HCT116 (cell line): ENCODE results near the gene SPEN. TPM values are rescaled to one million over a fixed set of nuclear protein-coding genes. Genes with fewer than 3 reads are reported as not detected.

ENCODE experiments used
- ATAC-seq: fragments of 200-7000 bp; cut with Tn5 transposase; 2 replicates; pipeline ENCODE4 v1.9.1; 2020; ENCODE audit warnings: mild to moderate bottlenecking, moderate library complexity
- BruUV-seq: library from RNA; stranded (reverse); fragments of 400-500 nt; replicated peaks from 2 replicates; lab custom pipeline; 2021; lab: Mats Ljungman, UMichigan
- CTCF ChIA-PET: fragments of 300-600 bp; sonication (Branson Sonifier 250); formaldehyde crosslinking; loops from one replicate; lab custom pipeline; 2021; ENCODE audit warnings: antibody characterized with exemption; lab: Charles Lee
- POLR2A ChIA-PET: fragments of 300-600, 350-600 bp; sonication (Branson Sonifier 250); formaldehyde crosslinking; loops from one replicate; lab custom pipeline; 2021; ENCODE audit warnings: antibody characterized with exemption; lab: Charles Lee
- RAD21 ChIA-PET, 2 experiments: fragments of 300-600 bp; sonication (Branson Sonifier 250); formaldehyde crosslinking; loops; one replicate each; lab custom pipeline; 2023; ENCODE audit warnings: low total read pairs in 2 of 2; ENCODE audit not compliant: uncharacterized antibody in 2 of 2, unreplicated experiment in 2 of 2, low non-redundant PET in 1 of 2; lab: Charles Lee
- DNase-seq: peaks from one replicate; pipeline ENCODE4 v3.0.0-alpha.2; 2010; ENCODE audit warnings: low read depth, low spot score
- H2AFZ ChIP-seq: fragments of 200-600 bp; shearing (Covaris generic), sonication (generic); 2 replicates; pipeline ENCODE4 v1.6.1; 2017; ENCODE audit warnings: low read depth, mixed run types, mixed read lengths, antibody characterized with exemption, low read length; ENCODE audit not compliant: poor library complexity, severe bottlenecking
- H3K27ac ChIP-seq: 2 replicates; pipeline ENCODE4 v1.5.1; 2012; ENCODE audit warnings: low read depth, low read length
- H3K27me3 ChIP-seq: fragments of 200-600 bp; sonication (generic); 2 replicates; pipeline ENCODE4 v1.6.1; 2016; ENCODE audit warnings: mixed run types, low read length, mixed read lengths; ENCODE audit not compliant: insufficient read depth
- H3K36me3 ChIP-seq, 2 experiments: fragments of 200-500 bp in 1 of 2; fragments of 200-600 bp in 1 of 2; sonication (Bioruptor generic) in 1 of 2; sonication (generic) in 1 of 2; 2 replicates each; pipeline versions ENCODE4 v1.5.1 to v1.6.1; 2014 to 2016; ENCODE audit warnings: low read length in 2 of 2, inconsistent platforms in 1 of 2, mixed read lengths in 1 of 2, mixed run types in 1 of 2; ENCODE audit not compliant: insufficient read depth in 2 of 2, control insufficient read depth in 1 of 2
- H3K4me1 ChIP-seq, 2 experiments: fragments of 200-600 bp in 1 of 2; sonication (generic) in 1 of 2; 2 replicates each; pipeline versions ENCODE4 v1.5.1 to v1.6.1; 2012 to 2017; ENCODE audit warnings: low read length in 2 of 2, inconsistent platforms in 1 of 2, mild to moderate bottlenecking in 1 of 2, mixed read lengths in 1 of 2, mixed run types in 1 of 2, moderate library complexity in 1 of 2; ENCODE audit not compliant: insufficient read depth in 2 of 2, control insufficient read depth in 1 of 2
- H3K4me2 ChIP-seq: fragments of 200-600 bp; sonication (generic); 2 replicates; pipeline ENCODE4 v1.6.1; 2017; ENCODE audit warnings: mixed run types, low read length, mixed read lengths
- H3K4me3 ChIP-seq, 2 experiments: fragments of 200-600 bp in 1 of 2; sonication (generic) in 1 of 2; replicated peaks in 1 of 2; 2 replicates each; pipeline ENCODE4 v1.5.1; 2011 to 2016; ENCODE audit warnings: low read length in 2 of 2, control low read depth in 1 of 2, low read depth in 1 of 2, mild to moderate bottlenecking in 1 of 2, mixed read lengths in 1 of 2, mixed run types in 1 of 2
- H3K79me2 ChIP-seq: fragments of 200-600 bp; sonication (generic); 2 replicates; pipeline ENCODE4 v1.6.1; 2017; ENCODE audit warnings: mild to moderate bottlenecking, mixed run types, low read length, moderate library complexity, mixed read lengths; ENCODE audit not compliant: insufficient read depth
- H3K9ac ChIP-seq: fragments of 200-600 bp; sonication (generic); 2 replicates; pipeline ENCODE4 v1.6.1; 2016; ENCODE audit warnings: low read length, mixed read lengths
- H3K9me2 ChIP-seq: fragments of 200-600 bp; sonication (generic), shearing (Covaris generic); 2 replicates; pipeline ENCODE4 v1.6.1; 2017; ENCODE audit warnings: mixed run types, mild to moderate bottlenecking, moderate library complexity; ENCODE audit not compliant: insufficient read depth
- H3K9me3 ChIP-seq, 2 experiments: fragments of 200-500 bp in 1 of 2; fragments of 200-600 bp in 1 of 2; sonication (Bioruptor generic) in 1 of 2; sonication (generic) in 1 of 2; 2 replicates each; pipeline ENCODE4 v1.6.1; 2014 to 2017; ENCODE audit warnings: low read length in 2 of 2, mixed read lengths in 2 of 2, inconsistent platforms in 1 of 2, low read depth in 1 of 2, mild to moderate bottlenecking in 1 of 2, mixed run types in 1 of 2, moderate library complexity in 1 of 2; ENCODE audit not compliant: control insufficient read depth in 1 of 2, insufficient read depth in 1 of 2
- H4K20me1 ChIP-seq: fragments of 200-600 bp; sonication (generic), shearing (Covaris generic); 2 replicates; pipeline ENCODE4 v1.6.1; 2017; ENCODE audit warnings: mixed run types, mild to moderate bottlenecking, moderate library complexity; ENCODE audit not compliant: insufficient read depth
- ATF3 ChIP-seq: IDR thresholded peaks from 2 replicates; pipeline ENCODE4 v1.6.1; 2012
- CEBPB ChIP-seq: IDR thresholded peaks from 2 replicates; pipeline ENCODE4 v1.6.1; 2012; ENCODE audit warnings: low read depth
- ELF1 ChIP-seq: IDR thresholded peaks from 2 replicates; pipeline ENCODE4 v1.6.1; 2012; ENCODE audit warnings: low read depth, borderline replicate concordance
- EZH2 ChIP-seq: fragments of 200-600 bp; sonication (generic); IDR thresholded peaks from 2 replicates; pipeline ENCODE4 v1.6.1; 2017; ENCODE audit warnings: antibody characterized with exemption, mixed run types
- EZH2phosphoT487 ChIP-seq: fragments of 200-600 bp; IDR thresholded peaks from 2 replicates; pipeline ENCODE4 v1.6.1; 2018; ENCODE audit warnings: antibody characterized with exemption, borderline replicate concordance
- JUND ChIP-seq: IDR thresholded peaks from 2 replicates; pipeline ENCODE4 v1.6.1; 2012
- MAX ChIP-seq: IDR thresholded peaks from 2 replicates; pipeline ENCODE4 v1.6.1; 2012
- POLR2A ChIP-seq: IDR thresholded peaks from 2 replicates; pipeline ENCODE4 v1.7.0; 2011; ENCODE audit warnings: borderline replicate concordance; ENCODE audit not compliant: insufficient read depth, insufficient read length; ENCODE audit errors: extremely low read depth
- POLR2AphosphoS5 ChIP-seq: IDR thresholded peaks from 2 replicates; pipeline ENCODE4 v1.6.1; 2011; ENCODE audit warnings: mild to moderate bottlenecking, low read depth, low read length, moderate library complexity
- RAD21 ChIP-seq: IDR thresholded peaks from 2 replicates; pipeline ENCODE4 v1.6.1; 2012; ENCODE audit warnings: low read depth, mild to moderate bottlenecking
- SP1 ChIP-seq: IDR thresholded peaks from 2 replicates; pipeline ENCODE4 v1.6.1; 2012; ENCODE audit warnings: low read depth
- YY1 ChIP-seq: IDR thresholded peaks from 2 replicates; pipeline ENCODE4 v1.6.1; 2011; ENCODE audit warnings: low read length, low read depth, moderate library complexity, mild to moderate bottlenecking; ENCODE audit not compliant: insufficient replicate concordance; ENCODE audit errors: extremely low read depth
- ZBTB33 ChIP-seq: IDR thresholded peaks from 2 replicates; pipeline ENCODE4 v1.6.1; 2011; ENCODE audit warnings: mild to moderate bottlenecking, low read length, moderate library complexity; ENCODE audit not compliant: insufficient replicate concordance; ENCODE audit errors: extremely low read depth
- intact Hi-C: fragments of 100-400 bp; cut with micrococcal nuclease; formaldehyde crosslinking; loops from 2 replicates; pipeline ENCODE4 v1.10.0; 2022
- total RNA-seq: library from RNA; stranded (reverse); gene quantifications from one replicate; pipeline ENCODE4 v1.2.1, GENCODE V29; 2021; ENCODE audit not compliant: unreplicated experiment

Gene SPEN
- total RNA-seq, 1 experiment from 2014 or later = 58.6 TPM

GRCh38 chr1:15847100-15847892 lies at the start of gene SPEN (continued):
- TF ChIP-seq ZBTB33 (no peak), EZH2 (no peak)

- no peaks in the 10 kb centered on the region for H3K9me2 ChIP-seq
- no peak overlapping the region for H2AFZ ChIP-seq
- ATAC-seq = peak; percentile 49
- H3K27me3 ChIP-seq = no peaks in the 10 kb centered on the region
- no peaks in the 10 kb centered on the region for H3K36me3 ChIP-seq
- peaks cover 70 to 94% of the 10 kb centered on the region in 2 experiments for H3K4me1 ChIP-seq
- no peak for TF ChIP-seq MAX
- TF ChIP-seq JUND = no peak
- no peak for TF ChIP-seq SP1
- no peak for TF ChIP-seq EZH2phosphoT487
- TF ChIP-seq POLR2A = no peak
- TF ChIP-seq YY1 = peak; percentile 30
- no peak for TF ChIP-seq CEBPB
- no peak for TF ChIP-seq RAD21
- TF ChIP-seq ATF3 = no peak
- no peak for TF ChIP-seq ELF1
- TF ChIP-seq POLR2AphosphoS5 = peak; percentile 54
- TF ChIP-seq, all 23 proteins: peak for 2
- ChIA-PET RAD21 (no interaction called here), POLR2A (interaction anchor here (0.7 to 1.6 kb wide), 7 partner anchors 12 to 198 kb away, joined by 3 to 6 read pairs (median 4); no protein-coding TSS in a partner anchor), CTCF (interaction anchor here (5.8 kb wide), 1 partner anchor 16 kb away, joined by 35 read pairs; no protein-coding TSS in a partner anchor)
- intact Hi-C loops = loop anchor here (2.0 kb wide), 1 partner anchor 36 kb away; no protein-coding TSS in a partner anchor
- no peaks in the 10 kb centered on the region for H4K20me1 ChIP-seq
- H3K9ac ChIP-seq = peak overlapping the region; percentile 68
- H3K4me3 ChIP-seq = peak overlapping the region; percentile 27 to 44
- no TSS peak for BruUV-seq
- H3K9me3 ChIP-seq = no peaks in the 10 kb centered on the region
- peak; percentile 83 for DNase-seq
- no peaks in the 10 kb centered on the region for H3K79me2 ChIP-seq
- peak overlapping the region; percentile 78 for H3K4me2 ChIP-seq
- H3K27ac ChIP-seq = peak overlapping the region; percentile 77
These were observed 48.3 kb upstream of the SPEN start for GRCh38 chr1:15799004-15799867.
